Measurements from ENCODE around the gene NALCN.

- TF ChIP-seq CTCF (conservative IDR thresholded peaks at IDR 0.05 in 1 of 2, IDR thresholded peaks at IDR 0.05 in 1 of 2; ENCODE audit: low read depth in 1 of 2, low read length in 2 of 2) (no peak), EZH2 (IDR thresholded peaks at IDR 0.05; ENCODE audit: low read length, missing control alignments) (no peak)
Measured at GRCh38 chr13:101447852-101448251, 31.5 kb upstream of the NALCN start.

All from fibroblast of lung (primary cell).